GM18499 (cell line): ENCODE measurements around the gene PDE4D.

Source experiments
- ATAC-seq: cut with Tn5 transposase; IDR thresholded peaks from one replicate; pipeline ENCODE4 v1.9.1; 2021; ENCODE audit warnings: moderate number of reproducible peaks; ENCODE audit not compliant: insufficient read depth, unreplicated experiment

PDE4D gene

DNA sequence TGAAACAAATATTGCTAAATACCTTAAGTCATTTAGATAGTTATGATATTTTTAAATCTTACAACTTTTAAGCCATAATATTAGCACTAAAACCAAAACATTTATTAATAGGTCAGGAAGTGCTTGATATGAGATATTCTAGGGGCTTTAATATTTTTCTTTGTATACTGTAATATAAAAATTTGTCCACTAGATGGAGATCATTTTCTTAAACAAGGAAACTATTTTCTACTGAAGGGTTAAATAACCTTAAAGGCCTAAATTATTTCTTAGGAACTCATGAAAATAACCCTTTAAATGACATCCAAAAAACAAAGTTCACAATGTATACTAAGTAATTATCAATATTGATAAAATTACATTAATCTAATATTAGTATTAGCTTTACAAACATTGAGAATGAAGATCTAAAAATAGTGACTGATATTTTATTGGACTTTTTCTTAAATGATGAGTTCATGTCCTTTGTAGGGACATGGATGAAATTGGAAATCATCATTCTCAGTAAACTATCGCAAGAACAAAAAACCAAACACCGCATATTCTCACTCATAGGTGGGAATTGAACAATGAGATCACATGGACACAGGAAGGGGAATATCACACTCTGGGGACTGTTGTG lies 675.0 kb downstream of the PDE4D start:
- ATAC-seq = no peak

DNA sequence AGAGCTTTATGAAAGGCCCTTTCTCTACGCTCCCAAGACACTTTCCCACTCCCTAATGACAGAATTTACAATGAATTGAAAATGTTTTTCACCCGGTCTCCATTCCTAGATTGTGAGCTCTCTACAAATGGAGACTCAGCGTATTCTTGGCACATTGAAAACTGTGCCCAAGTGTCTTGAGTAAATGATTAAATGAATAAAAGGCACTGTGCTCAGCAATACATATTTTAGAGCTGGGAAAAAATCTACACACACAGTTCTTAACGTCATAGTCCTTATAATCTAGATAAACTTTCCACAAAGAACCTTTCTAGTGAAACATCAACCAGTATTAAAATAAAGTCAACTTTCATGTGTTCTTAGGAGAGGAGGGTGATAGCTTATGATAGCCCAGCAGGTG lies 676.7 kb downstream of the PDE4D start:
- no peak for ATAC-seq

DNA sequence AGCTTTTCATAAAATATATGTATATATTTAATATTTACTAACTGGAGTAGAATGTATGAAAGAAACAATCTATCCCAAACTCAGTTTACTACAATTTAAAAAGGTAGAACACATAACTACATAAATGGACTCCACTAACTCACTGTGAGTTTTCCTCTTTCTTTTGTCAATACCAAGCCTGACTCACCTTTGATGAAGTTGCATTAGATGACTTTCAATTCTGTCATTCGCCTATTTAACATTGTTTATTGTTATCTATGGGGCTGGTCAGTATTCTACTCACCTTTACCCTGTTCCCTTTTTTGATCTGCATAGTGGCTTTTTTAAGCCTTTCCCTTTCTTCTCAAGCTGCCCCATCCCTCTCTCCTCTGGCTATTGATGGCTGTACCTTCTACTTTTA lies 680.9 kb downstream of the PDE4D start:
- no peak for ATAC-seq

DNA sequence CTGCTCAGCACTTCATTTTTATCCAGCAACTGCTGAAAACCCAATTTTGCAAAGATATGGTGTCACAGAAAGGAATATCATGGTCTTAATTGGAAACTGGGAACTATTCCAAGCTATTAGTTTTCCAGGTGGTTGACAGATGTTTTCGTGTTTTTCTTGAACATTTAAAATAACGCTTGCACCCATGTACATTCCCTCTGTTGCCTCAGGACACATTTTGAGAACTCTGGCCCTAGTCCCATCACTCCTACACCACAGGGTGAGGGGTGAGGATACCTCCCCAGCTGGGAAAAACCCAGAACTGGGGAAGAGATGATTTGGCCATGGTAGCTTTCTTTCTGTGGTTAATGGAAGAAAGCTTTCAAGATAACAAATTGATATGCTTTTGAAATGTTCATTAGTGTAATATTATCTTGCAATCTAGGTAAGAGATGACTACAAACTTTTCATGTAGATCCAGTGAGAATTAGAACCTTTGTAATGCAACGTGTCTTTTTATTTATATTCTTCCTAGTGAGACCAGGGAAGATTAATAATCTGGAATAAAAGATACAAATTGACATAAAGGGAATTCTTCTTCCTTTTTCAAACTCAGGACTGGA lies 683.7 kb downstream of the PDE4D start:
- no peak for ATAC-seq

DNA sequence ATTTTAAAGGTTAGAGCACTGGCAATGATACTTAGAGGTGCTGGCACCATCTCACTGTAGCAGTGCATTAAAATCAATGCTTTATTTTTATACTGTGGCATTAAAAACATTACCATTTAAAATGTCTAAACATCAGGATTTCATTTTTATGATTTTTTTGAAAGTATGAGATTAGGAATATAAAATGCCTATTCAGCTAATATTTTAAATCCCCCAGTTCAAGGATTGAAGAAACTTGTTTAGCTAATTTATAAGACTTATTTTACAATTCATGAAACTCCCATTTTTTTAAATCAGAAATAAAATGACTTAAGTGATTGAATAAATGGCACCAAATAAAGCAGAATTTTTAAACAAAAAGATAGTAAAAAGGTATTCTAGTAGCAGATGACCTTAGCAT lies 685.1 kb downstream of the PDE4D start:
- ATAC-seq = no peak

DNA sequence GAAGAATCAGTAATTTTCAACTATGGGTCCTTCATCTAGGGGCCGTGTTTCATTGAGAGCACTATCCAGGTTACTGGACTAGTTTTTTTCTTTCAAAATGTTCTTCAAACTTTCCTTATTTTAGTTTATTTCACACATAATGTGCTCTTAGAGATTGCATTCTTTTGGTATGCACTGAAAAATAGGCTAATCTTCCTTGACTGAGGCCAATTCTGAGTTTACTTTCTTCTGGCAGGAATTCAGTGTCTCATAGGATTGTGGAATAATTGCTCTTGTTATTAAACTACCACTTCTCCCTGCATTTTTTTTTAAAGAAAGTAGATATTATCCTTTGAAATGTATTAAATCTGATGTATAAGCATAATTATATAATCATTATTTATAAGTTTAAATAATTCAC lies 686.1 kb downstream of the PDE4D start:
- ATAC-seq = no peak

DNA sequence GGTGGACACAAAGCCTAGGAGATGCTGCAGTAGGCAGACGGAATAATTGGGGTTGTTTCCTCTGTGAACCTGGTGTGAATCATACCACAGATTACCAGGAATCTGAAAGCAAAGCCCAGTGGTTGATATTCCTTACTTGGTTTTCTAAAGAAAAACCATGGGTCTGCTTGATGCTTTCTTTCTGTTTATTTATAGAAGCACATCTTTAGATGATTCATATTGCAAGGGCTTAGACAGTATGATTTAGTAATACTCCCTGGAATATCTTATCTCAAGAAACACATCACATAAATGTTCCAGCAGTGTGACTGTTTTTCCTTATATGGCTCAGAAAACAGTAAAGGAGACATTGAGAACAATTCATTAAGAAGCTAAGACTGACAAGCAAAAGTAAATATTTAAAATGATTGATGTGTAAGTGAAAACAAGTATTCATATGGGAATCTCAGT lies 687.4 kb downstream of the PDE4D start:
- ATAC-seq = no peak

DNA sequence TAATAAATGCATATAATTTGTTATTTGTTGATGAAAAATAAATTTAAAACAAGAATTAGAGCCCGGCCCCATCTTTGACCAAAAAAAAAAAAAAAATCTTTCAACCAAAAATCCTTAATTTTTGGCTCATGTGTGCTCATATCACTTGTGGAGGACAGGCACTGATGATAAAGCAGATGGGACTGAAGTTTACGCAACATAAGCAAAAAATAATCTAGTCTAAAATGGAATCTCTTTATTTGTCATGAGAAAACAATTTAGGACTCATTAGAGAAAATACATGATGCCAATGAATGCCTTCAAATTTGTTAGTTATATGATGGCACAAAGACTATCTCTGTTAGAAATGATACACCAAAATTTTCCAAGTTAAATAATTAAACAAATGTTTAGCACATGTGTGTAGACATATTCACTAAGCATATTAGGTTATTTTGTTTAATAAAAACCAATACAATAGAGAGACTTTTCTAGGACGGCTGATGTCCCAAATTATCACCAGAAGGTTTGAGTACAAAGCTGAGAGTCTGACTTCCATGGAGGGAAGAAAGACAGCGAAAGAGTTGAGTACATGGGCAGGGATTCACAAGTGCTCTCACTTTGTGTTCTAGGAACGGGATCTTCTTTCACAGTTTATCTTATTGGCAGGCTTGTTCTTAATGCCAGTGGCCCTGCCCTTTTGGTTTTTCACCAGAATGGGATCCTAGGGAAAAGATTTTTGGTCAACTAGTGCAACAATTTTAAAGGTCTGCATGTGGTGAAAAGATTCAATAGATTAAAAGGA lies 689.2 kb downstream of the PDE4D start:
- ATAC-seq = no peak

DNA sequence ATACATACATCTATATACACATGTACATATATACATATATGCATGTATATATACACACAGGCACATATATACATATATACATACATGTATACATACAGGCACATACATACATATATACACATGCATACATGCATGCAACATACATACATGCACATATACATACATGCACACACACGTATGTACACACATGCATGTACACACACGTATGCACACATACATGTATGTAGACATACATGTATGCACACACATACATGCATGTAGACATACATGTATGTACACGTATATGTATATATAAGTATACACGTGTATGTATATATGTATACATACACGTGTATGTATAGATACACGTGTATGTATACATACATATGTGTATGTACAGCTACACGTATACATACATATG lies 693.7 kb downstream of the PDE4D start:
- no peak for ATAC-seq

DNA sequence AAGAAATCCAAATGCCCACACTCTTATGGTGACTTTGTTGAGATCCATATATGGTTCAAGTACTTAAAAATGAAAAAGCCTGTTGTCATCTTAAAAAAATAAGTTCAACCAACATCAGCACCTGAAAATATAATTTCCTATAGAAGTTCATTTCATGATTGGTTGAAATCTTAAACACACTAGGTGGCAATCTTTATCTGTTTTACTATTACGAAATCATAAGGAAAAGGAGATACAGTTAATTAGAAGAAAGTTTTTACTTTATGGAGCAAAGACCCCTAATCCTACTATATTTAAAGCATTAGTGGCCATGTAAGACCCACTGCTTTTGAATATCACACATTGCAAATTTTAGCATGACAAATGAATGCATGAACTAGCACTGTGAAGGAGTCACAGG lies 694.7 kb downstream of the PDE4D start:
- ATAC-seq = no peak

DNA sequence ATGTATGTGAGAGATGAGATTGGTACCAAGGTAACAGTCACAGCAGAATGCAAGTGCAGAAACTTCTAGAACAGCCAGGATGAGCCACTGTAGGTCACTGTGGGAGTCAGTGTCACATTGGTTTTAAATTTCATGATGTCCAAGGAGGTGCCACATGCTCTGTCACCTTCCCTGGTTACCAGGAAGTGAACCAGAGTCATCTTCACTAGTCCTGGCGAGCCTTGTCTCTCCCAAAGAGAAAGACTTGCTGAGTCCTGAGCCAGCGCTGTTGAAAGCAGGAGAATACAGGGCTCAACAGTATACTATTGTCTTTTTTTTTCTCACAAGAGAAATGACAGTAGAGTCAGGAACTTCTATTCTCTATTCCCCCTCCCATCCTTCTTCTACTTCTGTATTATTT lies 695.2 kb downstream of the PDE4D start:
- ATAC-seq = no peak

DNA sequence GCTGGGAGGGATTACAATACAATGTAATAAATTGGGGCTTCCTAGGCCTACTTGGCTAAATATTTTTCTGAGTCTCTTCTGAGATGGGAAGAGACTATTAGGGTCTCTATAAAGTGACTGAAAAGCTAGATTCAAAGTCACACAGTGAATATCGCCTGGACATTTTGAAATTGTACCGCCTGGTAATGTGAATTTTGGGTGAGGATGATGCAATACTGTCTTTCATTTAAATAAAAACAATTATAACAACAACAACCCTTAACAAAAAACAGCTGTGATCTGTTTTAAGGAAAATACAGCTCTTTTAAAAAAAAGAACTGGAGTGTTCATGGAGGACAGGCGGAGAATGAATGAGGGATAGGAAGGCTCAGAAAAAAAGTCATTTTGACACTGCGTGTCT lies 695.6 kb downstream of the PDE4D start:
- no peak for ATAC-seq

DNA sequence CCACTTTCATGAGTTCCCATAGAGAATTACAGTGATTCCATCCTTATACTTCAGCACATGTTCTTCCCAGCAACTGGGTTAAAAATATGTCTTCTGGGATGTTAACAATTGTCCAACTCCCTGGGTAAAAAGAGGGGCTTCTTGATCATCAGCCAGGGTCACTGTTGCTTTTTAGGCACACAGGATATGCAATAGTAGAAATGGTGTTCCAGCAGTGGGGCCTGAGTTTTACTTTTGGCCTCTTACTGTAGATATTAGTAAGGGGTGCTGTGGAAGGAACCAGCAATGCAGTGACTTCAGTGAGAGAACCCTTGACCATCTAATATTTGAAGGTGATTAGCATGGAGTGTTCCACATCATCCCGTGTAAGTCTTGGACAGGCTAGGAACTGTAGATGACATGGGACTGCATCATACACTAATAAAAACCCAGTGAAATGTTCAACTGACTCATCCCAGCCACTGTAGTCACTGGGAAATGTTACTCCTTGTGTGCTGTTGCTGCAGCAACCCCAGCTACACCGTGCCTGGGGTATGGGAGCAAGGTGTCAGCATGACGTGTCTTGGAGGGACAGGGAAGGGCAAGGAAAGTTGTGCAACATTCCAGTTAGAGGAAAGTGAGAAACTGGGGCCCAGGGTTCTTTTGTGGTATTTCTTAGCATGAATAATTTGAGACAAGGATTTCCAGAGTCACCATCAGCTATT lies 699.8 kb downstream of the PDE4D start:
- ATAC-seq = no peak

DNA sequence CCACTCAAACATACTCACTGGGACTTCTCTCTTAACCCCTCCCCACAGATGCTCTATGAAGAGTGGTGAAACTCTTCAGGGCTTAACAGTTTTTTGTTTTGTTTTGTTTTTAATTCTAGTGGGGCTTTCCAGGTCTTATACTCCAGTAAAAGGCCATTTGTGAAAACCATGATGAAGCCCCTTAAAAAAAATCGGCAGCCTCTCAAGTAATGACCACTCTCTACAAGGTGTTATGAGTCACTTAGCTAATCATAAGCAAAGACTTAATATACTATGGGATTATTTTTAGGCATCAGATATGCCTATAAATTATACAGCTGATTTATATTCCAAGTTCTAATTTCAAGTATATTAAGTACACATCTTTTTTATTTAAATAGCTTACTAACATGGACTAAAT lies 702.8 kb downstream of the PDE4D start:
- ATAC-seq = no peak

DNA sequence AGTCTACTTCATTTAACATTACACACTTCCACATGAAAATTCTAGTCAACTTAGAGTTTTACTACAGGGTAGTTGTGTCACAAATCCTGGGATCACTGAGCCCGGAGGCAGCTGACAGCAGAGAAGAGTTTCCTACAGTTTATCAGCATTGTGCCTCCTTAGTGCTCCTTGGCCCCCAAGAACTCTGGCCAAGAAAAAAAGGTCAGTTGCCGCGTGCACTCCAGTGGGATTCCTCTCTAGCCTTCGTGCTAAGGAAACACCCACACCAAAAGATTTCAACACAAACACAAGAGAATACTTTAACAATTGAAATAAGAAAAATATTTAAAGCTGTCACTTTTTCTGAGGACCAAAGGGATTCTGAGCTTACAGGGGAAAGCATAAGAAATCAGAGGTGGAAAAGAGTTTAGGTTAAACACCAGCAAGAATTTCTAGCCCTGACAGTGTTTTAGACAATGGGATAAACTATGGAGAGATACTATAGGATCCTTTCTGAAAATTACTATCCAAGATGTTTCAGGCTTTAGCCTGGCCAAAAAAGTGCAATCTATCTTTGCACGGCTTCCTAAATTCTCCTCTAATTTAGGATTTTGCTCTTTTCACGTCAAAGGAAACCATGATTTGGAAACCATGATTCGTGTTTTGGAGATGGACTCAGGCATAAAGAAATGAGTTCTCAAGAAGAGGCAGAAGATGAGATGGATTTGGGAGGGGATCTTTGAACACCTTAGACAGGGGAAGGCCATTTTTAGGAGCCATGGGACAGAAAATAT lies 703.9 kb downstream of the PDE4D start:
- ATAC-seq = no peak

DNA sequence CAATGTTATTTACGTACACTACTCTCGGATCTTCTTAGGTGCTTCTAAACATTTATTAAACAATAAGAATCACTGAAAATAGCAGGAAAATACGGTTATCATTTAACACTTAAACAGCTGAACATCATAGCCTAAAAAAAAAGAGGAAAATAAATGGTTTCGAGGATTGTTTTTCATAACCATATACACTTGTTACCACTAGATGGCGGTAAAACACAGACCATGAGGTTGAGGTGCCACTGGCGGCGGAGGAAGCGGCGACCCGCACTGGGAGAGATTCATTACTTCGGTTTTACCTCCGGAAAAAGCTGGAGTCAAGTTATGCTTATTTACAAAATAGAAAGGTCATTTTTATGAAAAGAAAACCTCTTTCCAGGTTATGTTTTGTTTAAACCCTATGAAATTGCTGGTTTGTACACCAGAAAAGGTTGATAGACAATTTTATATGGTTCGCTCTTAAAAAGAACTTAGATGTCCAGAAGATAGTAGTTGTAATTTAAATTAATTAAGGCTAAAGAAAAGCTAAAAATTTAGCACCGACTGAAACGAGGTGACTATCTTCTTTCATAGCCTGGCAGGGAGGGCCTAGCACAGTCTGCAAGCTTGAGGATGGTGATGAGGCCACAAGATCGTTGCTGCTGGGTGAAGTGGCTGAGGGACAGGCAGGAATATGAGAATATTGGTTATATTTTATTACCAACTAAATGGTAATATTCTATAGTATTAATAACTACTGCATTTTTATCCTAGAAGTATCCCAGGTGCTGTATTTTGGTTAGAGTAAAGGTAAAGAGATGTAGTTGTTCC lies 704.9 kb downstream of the PDE4D start:
- no peak for ATAC-seq

DNA sequence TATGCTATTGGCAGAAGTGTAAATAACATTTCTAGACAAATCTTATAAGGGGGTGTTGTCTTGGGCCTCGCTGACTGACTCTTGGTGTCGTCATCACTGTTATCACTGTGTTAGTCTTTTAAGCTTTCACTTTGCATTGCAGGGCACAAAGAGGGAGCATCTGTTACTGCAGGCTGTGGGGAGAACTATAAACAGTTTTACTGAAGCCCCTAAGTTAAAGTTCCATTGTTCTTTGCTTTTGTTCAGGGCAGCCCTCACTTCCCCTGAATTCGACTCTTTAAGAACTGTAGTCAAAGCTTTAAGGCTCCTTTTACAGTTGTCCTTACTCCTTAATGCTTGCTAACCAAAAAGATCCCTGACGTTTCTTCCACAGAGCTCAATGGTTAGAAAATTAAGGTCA lies 705.7 kb downstream of the PDE4D start:
- ATAC-seq = no peak

DNA sequence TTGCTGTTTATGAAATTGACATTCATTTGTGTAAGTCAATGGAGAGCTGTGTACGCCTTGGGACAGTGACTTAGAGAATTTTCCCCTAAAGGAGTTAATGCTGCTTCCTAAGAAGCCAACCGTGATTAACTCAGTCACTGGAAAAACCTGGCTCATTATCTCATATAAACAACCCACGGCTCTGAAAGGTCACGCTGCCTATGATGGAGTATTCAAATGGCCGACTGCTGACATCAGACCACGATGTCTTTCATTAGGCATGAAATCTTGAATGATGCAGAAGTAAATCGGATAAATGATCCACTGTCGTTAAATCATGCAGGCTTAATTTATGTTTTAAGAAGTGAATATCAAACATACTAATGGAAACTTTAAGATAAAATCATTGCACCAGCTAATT lies 706.9 kb downstream of the PDE4D start:
- ATAC-seq = no peak

DNA sequence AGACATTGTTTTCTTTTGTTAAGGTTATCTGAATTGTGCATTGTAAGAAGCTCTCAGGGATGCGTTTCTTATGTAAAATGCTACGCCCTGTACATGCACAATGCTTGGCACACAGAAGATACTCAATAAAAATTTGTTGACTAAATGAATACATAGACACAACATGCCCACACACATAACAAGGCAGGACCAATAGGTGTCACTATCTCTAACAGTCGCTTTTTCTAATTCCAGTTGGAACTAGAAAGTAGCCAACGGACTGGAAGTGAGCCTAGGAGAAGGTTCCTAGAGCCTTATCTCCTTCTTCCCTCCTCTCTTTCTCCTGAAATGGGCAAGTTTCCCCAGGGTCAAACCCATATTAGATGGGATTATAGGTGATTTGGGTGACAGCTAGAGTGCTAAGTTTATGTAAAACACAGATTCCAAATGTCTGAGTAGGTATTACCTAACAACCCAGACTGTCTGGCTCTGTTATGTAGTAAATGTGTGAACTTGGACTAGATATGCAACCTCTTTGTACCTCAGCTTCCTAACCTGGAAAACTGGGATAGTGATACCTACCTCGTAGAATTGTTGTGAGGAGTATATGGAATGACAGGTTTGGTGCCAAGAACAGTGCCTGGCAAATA lies 707.7 kb downstream of the PDE4D start:
- no peak for ATAC-seq
